ENCODE results near the gene HLF.

DNA sequence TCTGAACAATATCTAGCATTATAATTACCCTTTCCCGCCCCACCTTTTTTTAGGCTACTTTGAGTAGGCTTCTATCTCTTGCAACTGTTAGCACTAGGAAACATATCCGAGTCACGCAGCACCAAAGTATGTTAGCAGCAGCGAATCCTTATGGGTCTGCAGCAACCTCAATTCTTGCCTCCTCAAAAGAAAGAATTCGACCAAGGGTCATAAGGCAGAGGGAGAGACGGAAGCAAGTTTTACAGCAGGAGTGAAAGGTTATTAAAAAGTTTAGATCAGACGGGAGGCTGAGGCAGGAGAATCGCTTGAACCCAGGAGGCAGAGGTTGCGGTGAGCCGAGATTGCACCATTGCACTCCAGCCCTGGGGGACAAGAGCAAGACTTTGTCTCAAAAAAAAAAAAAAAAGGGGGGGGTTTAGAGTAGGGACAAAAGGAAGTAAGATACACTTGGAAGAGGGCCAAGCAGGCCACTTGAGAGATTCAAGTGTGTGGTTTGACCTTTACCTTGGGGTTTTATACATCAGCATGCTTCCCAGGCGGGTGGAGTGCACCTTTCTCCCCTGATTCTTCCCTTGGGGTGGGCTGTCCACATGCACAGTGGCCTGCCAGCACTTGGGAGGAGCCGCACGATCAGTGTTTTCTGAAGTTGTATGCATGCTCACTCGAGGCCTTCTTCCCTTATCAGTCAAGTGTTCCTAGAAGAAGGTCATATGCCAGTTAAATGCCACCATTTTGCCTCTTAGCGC is 67.7 kb downstream of the HLF start:
- TF ChIP-seq, protein P1, sequence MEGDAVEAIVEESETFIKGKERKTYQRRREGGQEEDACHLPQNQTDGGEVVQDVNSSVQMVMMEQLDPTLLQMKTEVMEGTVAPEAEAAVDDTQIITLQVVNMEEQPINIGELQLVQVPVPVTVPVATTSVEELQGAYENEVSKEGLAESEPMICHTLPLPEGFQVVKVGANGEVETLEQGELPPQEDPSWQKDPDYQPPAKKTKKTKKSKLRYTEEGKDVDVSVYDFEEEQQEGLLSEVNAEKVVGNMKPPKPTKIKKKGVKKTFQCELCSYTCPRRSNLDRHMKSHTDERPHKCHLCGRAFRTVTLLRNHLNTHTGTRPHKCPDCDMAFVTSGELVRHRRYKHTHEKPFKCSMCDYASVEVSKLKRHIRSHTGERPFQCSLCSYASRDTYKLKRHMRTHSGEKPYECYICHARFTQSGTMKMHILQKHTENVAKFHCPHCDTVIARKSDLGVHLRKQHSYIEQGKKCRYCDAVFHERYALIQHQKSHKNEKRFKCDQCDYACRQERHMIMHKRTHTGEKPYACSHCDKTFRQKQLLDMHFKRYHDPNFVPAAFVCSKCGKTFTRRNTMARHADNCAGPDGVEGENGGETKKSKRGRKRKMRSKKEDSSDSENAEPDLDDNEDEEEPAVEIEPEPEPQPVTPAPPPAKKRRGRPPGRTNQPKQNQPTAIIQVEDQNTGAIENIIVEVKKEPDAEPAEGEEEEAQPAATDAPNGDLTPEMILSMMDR (IDR thresholded peaks at IDR 0.05), result no peak
- TF ChIP-seq POLR2A (IDR thresholded peaks at IDR 0.05), result no peak
- no peak for TF ChIP-seq EP300 (IDR thresholded peaks at IDR 0.05)

All from ovary (tissue), 3 donors.